ENCODE results near the gene ACAA2. TPM values are rescaled to one million over a fixed set of nuclear protein-coding genes. Genes with fewer than 3 reads are reported as not detected.
"Not testable (repeated sequence)": the region's sequence is repeated elsewhere in the genome, so short reads cannot be mapped to it uniquely, and the experiment has no call there.

ACAA2 gene
- total RNA-seq, 1 experiment from 2014 or later = 112 TPM

DNA sequence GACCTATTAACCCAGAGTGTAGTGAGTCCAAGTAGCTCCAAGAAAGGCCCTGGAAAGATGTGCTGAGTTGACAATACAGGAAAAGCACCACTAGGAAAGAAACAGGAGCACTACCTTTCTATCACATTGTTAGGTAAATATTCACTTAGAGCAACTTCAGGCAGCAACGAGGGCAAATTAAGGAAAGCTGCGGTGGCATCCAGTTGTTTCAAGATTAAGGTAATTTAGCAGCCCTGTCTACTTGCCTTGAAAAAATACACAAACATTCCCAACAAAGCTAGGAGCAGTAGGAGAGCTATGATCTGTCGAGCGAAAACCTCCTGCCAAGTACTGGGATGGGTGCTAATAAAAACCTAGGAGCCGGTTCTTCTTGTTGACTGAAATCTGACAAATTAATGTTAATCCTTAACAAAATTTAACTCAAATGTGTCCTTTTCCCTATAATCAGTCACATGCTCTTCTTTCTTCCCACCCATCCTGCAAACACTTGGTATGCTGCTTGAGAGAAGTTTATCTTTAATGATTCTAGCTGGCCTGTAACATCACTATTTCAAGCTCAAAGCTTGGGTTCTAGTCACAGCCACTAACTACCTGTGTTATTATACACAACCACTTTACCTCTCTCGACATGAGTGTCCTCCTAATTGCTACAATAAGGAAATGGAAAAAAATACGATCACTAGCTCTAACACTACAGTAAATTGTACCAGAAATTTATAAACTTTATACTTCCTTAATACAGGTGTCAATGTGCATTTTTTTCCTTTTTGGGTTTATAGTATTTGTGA is 2.0 kb downstream of the ACAA2 start:
- Histone ChIP-seq H3K36me3 (replicated peaks; ENCODE audit: control insufficient read depth, insufficient read depth, low read length) (peaks cover 1% of the 10 kb centered on the region; the same call in 1 of the 2 replicates), H3K27me3 (ENCODE audit: control insufficient read depth, insufficient read depth, low read length) (no peaks in the 10 kb centered on the region; the same call in 1 of the 2 replicates), H3K4me3 (ENCODE audit: insufficient read depth, low read depth, low read length) (no peak overlapping the region)
- peak; percentile 41 for DNase-seq

DNA sequence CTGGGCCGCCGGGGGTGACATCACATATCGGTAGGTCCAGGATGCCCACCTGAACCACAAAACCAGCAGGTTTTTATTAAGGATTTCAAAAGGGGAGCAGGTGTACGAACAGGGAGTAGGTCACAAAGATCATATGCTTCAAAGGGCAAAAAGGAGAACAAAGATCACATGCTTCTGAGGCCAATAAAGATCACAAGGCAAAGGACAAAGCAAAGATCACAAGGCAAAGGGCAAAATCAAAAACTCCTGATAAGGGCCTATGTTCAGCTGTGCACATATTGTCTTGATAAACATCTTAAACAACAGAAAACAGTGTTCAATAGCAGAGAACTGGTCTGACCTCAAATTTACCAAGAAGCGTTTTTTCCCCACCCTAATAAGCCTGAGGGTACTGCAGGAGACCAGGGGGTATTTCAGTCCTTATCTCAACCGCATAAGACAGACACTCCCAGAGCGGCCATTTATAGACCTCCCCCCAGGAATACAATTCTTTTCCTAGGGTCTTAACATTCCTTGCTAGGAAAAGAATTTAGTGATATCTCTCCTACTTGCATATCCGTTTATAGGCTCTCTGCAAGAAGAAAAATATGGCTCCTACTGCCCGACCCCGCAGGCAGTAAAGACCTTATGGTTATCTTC is 4.7 kb downstream of the ACAA2 start:
- DNase-seq; H3K27me3 ChIP-seq (ENCODE audit: control insufficient read depth, insufficient read depth, low read length); H3K36me3 ChIP-seq (replicated peaks; ENCODE audit: control insufficient read depth, insufficient read depth, low read length); H3K4me3 ChIP-seq (ENCODE audit: insufficient read depth, low read depth, low read length): not testable (repeated sequence)

DNA sequence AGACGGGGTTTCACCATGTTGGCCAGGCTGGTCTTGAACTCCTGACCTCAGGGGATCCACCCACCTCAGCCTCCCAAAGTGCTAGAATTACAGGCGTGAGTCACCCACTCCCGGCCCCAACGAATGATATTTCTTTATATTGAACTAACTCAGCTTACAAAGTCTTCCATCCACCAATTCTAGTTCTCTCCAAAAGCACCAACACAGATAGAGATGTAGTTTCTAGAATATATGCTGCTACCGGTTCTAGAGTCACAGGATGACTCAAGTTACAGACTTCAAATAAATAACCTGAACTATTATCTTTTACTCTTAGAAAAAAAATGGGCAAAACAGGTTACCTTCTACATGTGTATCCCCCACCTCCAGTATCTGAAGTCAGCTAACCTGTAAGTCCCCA is 9.2 kb downstream of the ACAA2 start:
- Histone ChIP-seq H3K4me3 (ENCODE audit: insufficient read depth, low read depth, low read length) (no peak overlapping the region), H3K36me3 (replicated peaks; ENCODE audit: control insufficient read depth, insufficient read depth, low read length) (peaks cover 6% of the 10 kb centered on the region), H3K27me3 (ENCODE audit: control insufficient read depth, insufficient read depth, low read length) (no peaks in the 10 kb centered on the region)
- no peak for DNase-seq

DNA sequence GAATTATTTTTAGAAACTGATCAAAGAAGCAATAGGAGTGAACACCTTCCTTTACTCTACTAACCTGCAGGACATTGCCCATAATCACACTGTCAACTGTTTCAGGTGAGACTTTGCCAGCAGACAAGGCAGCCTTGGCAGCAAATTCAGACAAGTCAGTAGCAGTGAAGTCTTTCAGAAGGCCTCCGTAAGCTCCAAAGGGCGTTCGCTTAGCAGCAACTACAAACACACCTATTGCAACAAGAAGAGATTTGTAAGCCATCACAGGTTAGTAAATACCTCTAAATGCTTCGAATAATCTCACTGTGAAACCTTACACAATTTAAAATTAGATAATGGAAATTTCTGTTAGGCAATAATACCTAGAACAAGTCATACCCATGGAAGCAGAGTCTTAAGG is 10.7 kb downstream of the ACAA2 start:
- no peak overlapping the region for H3K4me3 ChIP-seq (ENCODE audit: insufficient read depth, low read depth, low read length)

DNA sequence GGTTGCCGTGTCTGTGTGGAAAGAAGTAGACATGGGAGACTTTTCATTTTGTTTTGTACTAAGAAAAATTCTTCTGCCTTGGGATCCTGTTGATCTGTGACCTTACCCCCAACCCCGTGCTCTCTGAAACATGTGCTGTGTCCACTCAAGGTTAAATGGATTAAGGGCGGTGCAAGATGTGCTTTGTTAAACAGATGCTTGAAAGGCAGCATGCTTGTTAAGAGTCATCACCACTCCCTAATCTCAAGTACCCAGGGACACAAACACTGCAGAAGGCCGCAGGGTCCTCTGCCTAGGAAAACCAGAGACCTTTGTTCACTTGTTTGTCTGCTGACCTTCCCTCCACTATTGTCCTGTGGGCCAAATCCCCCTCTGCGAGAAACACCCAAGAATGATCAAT is 12.8 kb downstream of the ACAA2 start:
- H3K36me3 ChIP-seq (replicated peaks; ENCODE audit: control insufficient read depth, insufficient read depth, low read length); H3K27me3 ChIP-seq (ENCODE audit: control insufficient read depth, insufficient read depth, low read length); H3K4me3 ChIP-seq (ENCODE audit: insufficient read depth, low read depth, low read length); DNase-seq: not testable (repeated sequence)

More for the DNA sequence above, 10.7 kb downstream of the ACAA2 start:
- DNase-seq = no peak
- no peaks in the 10 kb centered on the region for H3K27me3 ChIP-seq (ENCODE audit: control insufficient read depth, insufficient read depth, low read length)
- H3K36me3 ChIP-seq (replicated peaks; ENCODE audit: control insufficient read depth, insufficient read depth, low read length) = peaks cover 6% of the 10 kb centered on the region

DNA sequence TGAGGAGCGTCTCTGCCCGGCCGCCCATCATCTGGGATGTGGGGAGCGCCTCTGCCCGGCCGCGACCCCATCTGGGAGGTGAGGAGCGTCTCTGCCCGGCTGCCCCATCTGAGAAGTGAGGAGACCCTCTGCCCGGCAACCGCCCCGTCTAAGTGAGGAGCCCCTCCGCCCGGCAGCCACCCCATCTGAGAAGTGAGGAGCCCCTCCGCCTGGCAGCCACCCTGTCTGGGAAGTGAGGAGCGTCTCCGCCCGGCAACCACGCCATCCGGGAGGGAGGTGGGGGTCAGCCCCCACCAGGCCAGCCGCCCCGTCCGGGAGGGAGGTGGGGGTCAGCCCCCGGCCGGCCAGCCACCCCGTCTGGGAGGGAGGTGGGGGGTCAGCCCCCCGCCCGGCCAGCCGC is 13.5 kb downstream of the ACAA2 start:
- H3K27me3 ChIP-seq (ENCODE audit: control insufficient read depth, insufficient read depth, low read length); DNase-seq; H3K36me3 ChIP-seq (replicated peaks; ENCODE audit: control insufficient read depth, insufficient read depth, low read length); H3K4me3 ChIP-seq (ENCODE audit: insufficient read depth, low read depth, low read length): not testable (repeated sequence)

DNA sequence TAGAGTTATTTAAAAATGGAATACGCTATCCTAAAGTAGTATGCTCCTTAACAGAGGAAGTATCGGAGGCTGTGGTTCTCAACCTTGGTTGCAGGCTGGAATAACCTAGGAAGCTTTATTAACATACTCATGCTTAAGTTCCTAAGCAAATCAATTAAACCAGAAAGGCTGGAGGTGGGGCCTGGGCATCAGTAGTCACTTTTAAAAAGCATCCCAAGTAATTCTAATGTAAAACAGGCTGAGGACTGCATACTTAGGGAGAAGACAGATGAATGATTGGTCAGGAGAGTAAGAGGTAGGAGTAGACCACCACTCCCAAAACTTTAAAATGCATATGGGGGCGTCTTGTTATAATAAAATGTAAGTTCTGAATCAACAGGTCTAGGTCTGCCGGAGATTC is 15.3 kb downstream of the ACAA2 start:
- DNase-seq = peak; percentile 39
- Histone ChIP-seq H3K4me3 (ENCODE audit: insufficient read depth, low read depth, low read length) (no peak overlapping the region), H3K27me3 (ENCODE audit: control insufficient read depth, insufficient read depth, low read length) (no peaks in the 10 kb centered on the region), H3K36me3 (replicated peaks; ENCODE audit: control insufficient read depth, insufficient read depth, low read length) (peaks cover 12% of the 10 kb centered on the region)

DNA sequence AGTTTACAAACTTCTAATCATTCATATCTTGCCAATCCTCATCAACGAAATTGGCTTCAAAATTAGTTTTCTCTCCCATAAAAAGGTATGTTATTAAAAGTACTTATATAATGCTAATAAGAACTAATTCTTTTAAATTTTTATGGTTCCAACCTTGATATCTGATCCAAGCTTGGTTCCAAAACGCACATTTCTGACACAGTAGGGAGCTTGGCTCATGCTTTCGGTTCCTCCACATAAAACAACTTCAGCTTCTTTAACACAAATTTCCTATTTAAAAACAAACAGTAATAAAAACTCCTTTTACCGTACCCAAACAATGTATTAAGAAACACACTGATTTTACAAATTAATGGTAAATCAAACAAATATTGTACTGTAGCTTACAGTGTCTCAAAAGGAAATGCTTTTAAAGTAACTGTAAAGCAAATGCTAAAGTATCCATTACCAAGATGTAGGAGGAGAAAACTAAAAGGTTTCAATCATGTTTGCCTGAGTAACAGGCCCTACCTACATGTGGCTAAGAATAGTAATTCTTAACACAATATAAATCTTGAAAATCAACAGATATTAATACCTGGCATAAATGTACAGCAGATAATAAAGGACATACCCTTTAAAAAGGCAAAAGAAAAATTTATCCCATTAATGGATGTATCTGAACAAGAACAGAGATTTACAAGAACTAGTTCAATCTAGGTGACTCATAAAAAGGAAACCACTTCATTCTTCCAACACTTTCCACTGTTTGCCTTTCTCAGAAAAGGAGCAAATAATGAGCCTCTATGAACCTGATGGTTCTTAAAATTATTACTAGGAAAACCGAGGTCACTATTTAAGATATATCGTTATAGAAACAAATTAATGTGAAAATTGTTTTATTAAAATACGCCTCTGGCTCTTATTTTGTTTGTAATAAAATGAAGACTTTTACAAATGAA is 17.5 kb downstream of the ACAA2 start:
- H3K36me3 ChIP-seq (replicated peaks; ENCODE audit: control insufficient read depth, insufficient read depth, low read length) = peaks cover 13% of the 10 kb centered on the region
- DNase-seq = no peak
- H3K27me3 ChIP-seq (ENCODE audit: control insufficient read depth, insufficient read depth, low read length) = no peaks in the 10 kb centered on the region
- no peak overlapping the region for H3K4me3 ChIP-seq (ENCODE audit: insufficient read depth, low read depth, low read length)

DNA sequence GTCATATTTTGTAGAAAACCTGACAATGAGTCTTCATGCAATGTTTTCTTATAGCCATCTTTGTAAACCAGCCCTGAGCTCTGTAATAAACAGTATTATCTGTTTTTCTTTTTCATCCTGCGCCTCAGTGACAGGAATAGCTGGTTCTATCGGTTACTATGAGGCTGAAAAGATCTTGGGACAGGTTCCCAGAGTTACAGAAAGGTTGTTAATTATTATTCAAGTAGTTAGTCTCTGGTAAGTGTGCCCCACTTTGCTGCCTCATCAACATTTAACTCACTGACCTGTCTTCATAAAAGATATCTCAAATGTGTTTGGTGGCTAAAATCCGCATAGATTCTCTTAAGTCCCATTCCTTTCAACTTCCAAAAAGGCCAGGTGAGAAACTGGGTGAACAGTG is 18.6 kb downstream of the ACAA2 start:
- Histone ChIP-seq H3K4me3 (ENCODE audit: insufficient read depth, low read depth, low read length) (no peak overlapping the region), H3K27me3 (ENCODE audit: control insufficient read depth, insufficient read depth, low read length) (no peaks in the 10 kb centered on the region), H3K36me3 (replicated peaks; ENCODE audit: control insufficient read depth, insufficient read depth, low read length) (peaks cover 21% of the 10 kb centered on the region)
- no peak for DNase-seq

DNA sequence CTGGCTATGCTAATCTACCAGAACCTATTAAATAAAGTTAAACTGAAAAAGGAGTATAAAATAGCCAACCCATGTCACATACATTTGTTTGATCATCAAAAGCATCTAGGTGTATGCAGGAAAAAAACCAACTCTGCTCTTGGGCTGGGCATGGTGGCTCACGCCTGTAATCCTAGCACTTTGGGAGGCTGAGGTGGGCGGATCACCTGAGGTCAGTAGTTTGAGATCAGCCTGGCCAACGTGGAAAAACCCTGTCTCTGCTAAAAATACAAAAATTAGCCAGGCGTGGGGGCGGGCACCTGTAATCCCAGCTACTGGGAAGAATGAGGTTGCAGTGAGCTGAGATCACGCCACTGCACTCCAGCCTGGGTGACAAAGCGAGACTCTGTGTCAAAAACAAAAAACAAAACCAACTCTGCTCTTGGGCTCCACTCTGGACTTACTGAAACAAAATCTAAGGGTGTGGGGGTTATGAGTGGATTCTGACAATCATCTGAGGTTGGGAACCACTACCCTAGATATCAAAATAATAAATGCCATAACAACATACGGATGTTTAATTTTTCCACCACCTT is 23.7 kb downstream of the ACAA2 start:
- H3K27me3 ChIP-seq (ENCODE audit: control insufficient read depth, insufficient read depth, low read length); H3K4me3 ChIP-seq (ENCODE audit: insufficient read depth, low read depth, low read length); DNase-seq: not testable (repeated sequence)
- peaks cover 29% of the 10 kb centered on the region for H3K36me3 ChIP-seq (replicated peaks; ENCODE audit: control insufficient read depth, insufficient read depth, low read length)

DNA sequence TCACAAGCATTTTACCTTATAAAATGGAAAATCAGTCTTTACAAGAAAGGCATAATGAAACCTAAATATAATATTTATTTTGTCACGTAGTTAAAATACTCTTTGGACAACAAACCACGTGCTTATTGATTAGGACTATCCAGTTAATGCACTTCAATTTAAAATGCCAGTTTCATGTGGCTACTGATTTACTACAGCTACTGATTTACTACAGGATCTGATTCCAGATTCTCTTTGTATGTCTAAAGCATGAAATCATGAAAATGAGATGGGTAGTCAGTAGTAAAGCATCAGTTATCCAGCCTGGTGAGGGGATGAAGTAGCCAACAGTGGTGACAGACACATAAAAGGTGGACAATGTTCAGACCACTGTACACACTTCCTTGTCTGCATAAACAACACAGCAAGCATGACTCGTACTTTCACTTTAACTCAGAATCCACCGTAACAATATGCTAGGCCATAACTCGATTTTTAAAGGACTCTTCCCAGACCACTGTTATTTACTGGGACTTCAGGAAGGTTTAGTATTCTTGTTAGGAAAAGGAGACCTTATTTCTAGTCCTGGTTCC is 24.9 kb downstream of the ACAA2 start:
- Histone ChIP-seq H3K4me3 (ENCODE audit: insufficient read depth, low read depth, low read length) (no peak overlapping the region), H3K27me3 (ENCODE audit: control insufficient read depth, insufficient read depth, low read length) (no peaks in the 10 kb centered on the region), H3K36me3 (replicated peaks; ENCODE audit: control insufficient read depth, insufficient read depth, low read length) (peaks cover 26% of the 10 kb centered on the region)
- DNase-seq = no peak

DNA sequence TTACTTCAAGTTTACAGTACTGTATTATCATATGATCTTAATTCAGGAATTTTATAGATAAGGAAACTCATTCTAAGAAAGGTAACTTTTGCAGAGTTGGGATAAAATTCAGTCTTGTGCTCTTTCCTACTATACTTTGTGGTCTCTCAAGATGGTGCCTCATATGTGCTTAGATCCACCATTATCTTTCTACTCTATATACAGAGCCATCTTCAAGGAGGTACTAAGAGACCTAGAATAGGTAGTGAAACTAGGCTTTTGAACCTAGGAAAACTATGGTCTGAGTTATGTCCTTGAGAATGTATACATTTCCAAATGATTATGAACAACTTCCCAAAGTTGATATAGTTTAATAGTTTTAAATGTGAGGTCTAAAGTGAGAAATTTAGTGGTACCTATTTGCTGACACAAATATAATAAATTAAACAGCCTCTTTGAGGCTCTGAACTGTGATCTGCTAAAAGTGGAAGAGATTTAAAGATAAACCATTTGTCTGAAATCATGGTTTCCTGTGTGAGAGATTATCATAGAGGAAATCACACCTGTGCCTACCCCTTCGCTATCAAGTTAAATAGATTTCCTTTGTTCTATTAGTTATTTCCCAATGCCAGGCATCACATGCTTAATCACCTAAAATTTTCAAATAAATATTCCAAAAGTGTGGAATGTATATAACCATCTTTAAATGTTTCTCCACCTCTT is 27.2 kb downstream of the ACAA2 start:
- Histone ChIP-seq H3K27me3 (ENCODE audit: control insufficient read depth, insufficient read depth, low read length) (no peaks in the 10 kb centered on the region), H3K36me3 (replicated peaks; ENCODE audit: control insufficient read depth, insufficient read depth, low read length) (peaks cover 20% of the 10 kb centered on the region), H3K4me3 (ENCODE audit: insufficient read depth, low read depth, low read length) (no peak overlapping the region)
- DNase-seq = no peak

DNA sequence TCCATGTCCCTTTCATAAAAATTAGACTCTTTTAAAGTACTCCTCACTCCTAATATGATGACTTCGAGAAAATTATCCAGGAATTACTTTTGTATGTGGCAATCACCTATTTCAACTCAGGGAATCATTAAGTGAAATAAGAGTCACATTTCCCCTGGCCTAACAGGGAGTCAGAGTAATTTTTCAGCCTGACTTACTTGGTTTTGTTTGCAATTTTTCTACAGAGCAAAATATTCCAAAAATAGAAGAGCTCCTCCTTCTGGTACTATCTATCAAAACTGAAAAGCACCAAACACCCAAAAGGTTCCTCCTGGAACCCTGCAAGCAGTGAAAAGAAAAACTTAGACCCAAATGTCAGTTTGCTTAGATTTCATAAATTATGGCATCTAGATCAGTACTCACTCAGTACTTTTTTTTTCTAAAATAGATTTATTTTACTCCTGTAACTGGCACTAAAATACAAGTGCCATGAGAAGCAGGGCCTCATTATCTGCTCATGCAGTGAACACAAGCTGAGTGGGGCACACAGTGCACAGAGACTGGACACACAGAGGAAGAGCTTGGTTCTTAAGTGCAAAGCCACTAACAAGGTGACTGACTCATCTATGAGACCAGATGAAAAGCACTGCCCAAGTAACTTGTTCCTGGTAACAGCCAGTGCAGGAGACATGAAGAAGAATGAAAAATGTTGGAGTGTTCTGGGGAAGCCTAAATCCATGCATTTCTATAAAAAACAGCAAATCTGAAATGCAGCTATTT is 28.7 kb downstream of the ACAA2 start:
- DNase-seq = no peak
- Histone ChIP-seq H3K4me3 (ENCODE audit: insufficient read depth, low read depth, low read length) (no peak overlapping the region), H3K36me3 (replicated peaks; ENCODE audit: control insufficient read depth, insufficient read depth, low read length) (peaks cover 11% of the 10 kb centered on the region), H3K27me3 (ENCODE audit: control insufficient read depth, insufficient read depth, low read length) (no peaks in the 10 kb centered on the region)

All from H7 (cell line).